Measurements from ENCODE around the gene WWC1. TPM values are rescaled to one million over a fixed set of nuclear protein-coding genes. Genes with fewer than 3 reads are reported as not detected.
"Not testable (repeated sequence)": the region's sequence is repeated elsewhere in the genome, so short reads cannot be mapped to it uniquely, and the experiment has no call there.

Gene WWC1
- total RNA-seq, 1 experiment from 2014 or later = not detected

DNA sequence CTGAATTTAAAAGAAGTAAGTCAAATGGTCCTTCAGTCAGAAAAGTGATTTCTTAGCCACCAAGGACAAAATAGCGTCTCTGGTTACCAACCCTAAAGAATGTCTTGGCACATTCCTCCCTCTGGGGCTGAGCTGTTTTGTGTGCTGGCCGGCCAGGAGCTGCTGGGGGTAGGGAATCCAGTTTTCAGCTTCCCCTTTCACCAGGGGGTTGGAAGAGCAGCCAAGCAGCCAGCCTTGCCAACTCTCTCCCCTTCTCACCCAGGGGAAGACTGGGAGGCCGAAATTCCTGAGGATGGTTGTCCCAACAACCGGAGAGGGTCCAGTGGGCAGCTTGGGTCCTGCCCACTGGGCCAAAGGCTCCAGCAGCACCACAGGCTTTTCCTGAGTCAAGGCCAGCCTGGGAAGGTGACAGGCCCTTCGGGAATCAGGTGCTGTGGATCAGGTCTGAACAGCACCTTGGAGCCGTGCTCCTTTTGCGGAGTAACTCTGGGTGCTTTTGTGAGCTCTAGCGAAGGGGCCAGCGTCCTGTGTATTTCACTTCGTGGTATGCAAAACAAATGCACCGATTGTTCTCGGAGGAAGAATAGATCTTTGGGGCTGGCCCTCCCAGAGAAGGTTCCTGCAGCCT is 4.2 kb downstream of the WWC1 start:
- Histone ChIP-seq H3K27me3 (no peaks in the 10 kb centered on the region), H3K36me3 (no peaks in the 10 kb centered on the region), H3K9me3 (replicated peaks) (no peaks in the 10 kb centered on the region), H3K4me3 (no peak overlapping the region), H3K27ac (no peak overlapping the region), H3K4me1 (no peaks in the 10 kb centered on the region)
- DNase-seq = no peak

DNA sequence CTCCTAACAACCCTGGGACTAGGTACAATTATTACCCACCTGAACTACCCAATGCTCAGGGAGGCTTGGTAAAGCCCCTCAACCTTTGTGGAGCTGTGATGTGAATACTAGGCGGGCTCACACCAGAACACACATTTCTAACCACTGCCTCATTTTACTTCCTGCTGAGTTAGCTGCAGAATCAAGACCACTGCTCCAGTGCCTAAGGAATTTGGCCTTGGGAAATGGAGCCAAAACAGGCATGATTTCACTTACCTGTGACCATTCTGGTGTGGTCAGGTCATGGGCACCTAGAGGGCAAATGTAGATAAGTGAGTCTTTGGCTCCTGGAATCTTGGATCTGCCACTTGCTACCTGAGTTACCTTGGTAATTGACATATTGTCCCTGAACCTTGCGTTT is 5.2 kb downstream of the WWC1 start:
- H3K4me3 ChIP-seq = no peak overlapping the region
- no peaks in the 10 kb centered on the region for H3K27me3 ChIP-seq
- no peaks in the 10 kb centered on the region for H3K9me3 ChIP-seq (replicated peaks)
- no peak overlapping the region for H3K27ac ChIP-seq
- H3K36me3 ChIP-seq = no peaks in the 10 kb centered on the region
- no peaks in the 10 kb centered on the region for H3K4me1 ChIP-seq
- no peak for DNase-seq

DNA sequence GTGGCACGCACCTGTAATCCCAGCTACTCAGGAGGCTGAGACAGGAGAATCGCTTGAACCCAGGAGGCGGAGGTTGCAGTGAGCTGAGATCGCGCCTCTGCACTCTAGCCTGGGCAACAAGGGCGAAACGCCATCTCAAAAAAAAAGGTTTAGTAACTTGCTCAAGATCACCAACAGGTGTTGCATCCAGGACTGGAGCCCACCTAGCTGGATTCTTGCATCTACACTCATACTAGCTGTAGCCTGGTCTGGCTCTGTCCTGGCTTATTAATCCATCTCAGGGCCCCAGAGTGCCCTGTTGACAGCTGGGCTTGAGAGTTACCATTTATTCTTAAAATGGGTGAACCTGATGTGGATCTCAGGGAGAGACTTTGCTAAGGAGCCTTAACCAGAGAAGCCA is 7.5 kb downstream of the WWC1 start:
- Histone ChIP-seq H3K9me3 (replicated peaks) (no peaks in the 10 kb centered on the region), H3K4me1 (no peaks in the 10 kb centered on the region), H3K27me3 (no peaks in the 10 kb centered on the region), H3K27ac (no peak overlapping the region), H3K4me3 (no peak overlapping the region), H3K36me3 (no peaks in the 10 kb centered on the region)
- DNase-seq = no peak

DNA sequence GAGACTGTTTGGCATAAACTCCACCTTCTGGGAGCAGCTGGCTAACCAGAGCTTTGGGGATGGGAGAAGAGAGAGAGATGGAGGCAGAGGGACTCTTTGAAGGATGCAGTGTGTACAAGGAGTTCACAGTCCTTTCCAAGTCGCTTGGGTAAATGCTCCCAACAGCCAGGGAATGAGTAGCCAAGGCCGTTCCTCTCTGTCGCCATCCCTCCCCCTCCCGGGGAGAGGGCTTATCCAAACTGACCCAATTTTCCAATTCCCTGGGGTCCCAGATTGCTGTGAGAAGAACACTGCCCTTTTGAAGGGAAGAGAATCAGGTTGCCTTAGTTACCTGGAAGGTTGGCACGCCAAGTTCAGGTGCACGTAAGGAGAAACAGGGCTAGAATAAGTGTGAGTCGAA is 7.9 kb downstream of the WWC1 start:
- no peaks in the 10 kb centered on the region for H3K4me1 ChIP-seq
- DNase-seq = no peak
- H3K27ac ChIP-seq = no peak overlapping the region
- H3K27me3 ChIP-seq = no peaks in the 10 kb centered on the region
- H3K36me3 ChIP-seq = no peaks in the 10 kb centered on the region
- H3K4me3 ChIP-seq = no peak overlapping the region
- H3K9me3 ChIP-seq (replicated peaks) = no peaks in the 10 kb centered on the region

DNA sequence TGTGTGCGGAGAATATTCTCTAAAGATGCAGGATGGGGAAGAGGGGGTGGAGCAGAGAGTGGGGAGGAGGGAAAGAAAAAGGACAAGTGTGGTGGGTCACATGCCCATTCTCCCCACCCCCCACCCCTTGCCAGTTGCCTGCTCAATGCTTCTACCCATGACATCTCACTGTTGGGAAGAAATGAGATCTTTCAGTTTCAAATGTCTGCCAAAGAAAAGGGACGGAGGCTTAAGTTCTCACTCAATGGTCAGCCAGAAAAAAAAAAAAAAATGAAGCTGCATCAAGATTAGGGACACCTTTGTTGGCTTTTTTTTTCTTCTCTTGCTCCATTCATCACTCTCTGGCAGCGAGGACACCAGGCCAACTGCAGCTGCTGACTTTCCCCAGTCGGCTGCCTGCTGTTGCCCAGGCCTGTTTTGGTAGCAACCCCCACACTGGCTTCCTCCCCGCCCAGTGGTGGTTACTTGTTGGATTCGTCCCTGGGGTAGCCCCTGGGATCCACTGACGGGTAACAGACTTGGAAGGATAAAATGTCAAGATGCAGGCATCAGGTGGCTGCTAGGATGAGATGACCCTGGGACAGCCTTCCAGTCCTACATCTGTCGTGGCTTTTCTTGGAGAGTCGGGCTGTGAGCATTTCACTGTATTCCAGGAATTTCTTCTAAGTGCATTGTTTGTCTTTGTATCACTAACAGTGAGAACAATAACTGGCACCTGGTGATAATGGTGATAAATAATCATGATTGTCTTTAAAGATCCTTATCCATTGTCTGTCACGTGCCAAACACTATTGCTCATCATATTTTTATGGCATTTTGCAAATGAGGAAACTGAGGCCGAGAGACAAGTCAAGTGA is 9.1 kb downstream of the WWC1 start:
- Histone ChIP-seq H3K36me3 (no peaks in the 10 kb centered on the region), H3K9me3 (replicated peaks) (no peaks in the 10 kb centered on the region), H3K27ac (no peak overlapping the region), H3K4me1 (no peaks in the 10 kb centered on the region), H3K4me3 (no peak overlapping the region), H3K27me3 (no peaks in the 10 kb centered on the region)
- no peak for DNase-seq

DNA sequence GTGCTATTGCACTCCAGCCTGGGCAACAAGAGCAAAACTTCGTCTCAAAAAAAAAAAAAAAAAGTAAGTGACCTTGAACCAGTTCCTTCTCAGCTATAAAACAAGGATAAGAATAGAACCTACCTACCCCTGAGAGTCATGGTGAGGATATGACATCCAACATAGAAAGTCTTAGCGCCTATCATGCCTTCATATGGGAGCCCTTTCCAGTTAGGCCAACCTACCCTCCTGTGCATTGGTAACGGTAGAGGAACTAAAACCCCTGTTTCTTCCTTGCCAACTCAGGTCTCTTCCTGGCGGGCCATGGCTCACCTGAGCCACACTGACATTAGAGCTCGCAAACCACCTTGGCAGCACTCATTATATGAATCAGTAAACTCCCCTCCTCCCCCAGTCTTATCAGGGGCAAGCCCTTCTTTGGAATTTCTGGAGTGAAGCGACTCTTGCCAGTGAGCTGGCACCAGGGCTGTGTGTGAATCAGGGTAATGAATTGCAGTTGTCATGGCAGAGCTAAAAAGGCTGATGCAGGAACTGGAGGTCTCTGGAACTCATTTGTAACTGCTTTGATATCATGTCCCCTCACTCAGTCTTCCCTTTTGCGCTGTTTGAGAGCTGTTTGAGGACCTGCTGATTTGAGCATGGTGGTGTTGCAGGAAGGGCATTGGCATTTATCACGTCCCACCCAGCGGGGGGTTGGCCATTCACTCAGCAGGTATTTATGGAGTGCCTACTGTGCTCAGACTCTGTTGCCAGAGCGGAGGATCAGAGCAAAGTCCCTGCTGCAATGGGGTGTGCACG is 10.3 kb downstream of the WWC1 start:
- Histone ChIP-seq H3K27me3 (no peaks in the 10 kb centered on the region), H3K4me1 (no peaks in the 10 kb centered on the region), H3K36me3 (no peaks in the 10 kb centered on the region), H3K4me3 (no peak overlapping the region), H3K9me3 (replicated peaks) (no peaks in the 10 kb centered on the region), H3K27ac (no peak overlapping the region)
- DNase-seq = no peak

DNA sequence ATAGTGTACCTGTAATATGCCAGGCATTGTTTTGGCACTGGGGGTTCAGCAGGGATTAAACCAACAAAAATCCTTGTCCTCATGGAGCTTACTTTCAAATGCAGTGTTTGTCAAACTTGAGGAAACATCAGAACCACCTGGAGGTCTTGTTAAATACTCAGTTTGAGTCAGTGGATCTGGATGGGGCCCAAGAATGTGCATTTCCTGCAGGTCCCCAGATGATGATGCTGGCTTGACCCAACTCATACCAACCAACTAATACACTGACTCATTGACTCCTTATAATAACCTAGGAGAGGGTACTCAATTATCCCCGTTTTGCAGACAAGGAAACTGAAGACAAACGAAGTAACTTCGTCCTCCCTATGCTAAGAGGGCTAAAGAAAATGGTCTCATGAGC is 11.3 kb downstream of the WWC1 start:
- no peaks in the 10 kb centered on the region; the same call in 1 of the 2 replicates for H3K27me3 ChIP-seq
- H3K4me3 ChIP-seq = no peak overlapping the region
- no peaks in the 10 kb centered on the region for H3K4me1 ChIP-seq
- no peaks in the 10 kb centered on the region for H3K36me3 ChIP-seq
- H3K9me3 ChIP-seq (replicated peaks) = no peaks in the 10 kb centered on the region
- H3K27ac ChIP-seq = no peak overlapping the region
- DNase-seq = no peak

DNA sequence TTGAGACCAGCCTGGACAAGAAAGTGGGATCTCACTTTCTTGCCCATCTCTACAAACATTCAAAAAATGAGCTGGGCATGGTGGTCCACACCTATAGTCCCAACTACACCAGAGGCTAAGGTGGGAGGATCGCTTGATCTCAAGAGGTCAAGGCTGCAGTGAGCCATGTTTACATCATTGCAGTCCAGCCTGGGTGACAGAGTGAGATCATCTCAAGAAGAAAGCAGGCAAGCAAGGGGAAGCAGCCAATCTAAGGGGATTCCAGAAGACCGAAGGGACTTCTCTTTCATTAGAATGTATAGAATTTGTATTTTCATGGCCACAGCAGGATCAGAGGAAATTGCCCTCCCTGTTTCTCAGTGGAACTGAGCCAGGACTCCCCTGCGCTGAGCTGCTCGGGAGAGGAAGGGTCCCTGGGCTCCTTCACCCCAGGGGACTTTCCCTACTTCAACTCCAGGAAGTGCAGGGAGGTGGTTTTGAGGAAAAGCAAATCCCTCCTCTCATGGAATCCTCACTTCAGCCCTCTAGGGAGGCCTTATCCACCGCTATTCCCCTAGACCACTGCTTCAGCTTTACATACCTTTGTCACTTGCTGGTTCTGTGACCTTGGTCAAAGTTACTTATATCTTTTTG is 12.1 kb downstream of the WWC1 start:
- H3K9me3 ChIP-seq (replicated peaks) = no peaks in the 10 kb centered on the region

DNA sequence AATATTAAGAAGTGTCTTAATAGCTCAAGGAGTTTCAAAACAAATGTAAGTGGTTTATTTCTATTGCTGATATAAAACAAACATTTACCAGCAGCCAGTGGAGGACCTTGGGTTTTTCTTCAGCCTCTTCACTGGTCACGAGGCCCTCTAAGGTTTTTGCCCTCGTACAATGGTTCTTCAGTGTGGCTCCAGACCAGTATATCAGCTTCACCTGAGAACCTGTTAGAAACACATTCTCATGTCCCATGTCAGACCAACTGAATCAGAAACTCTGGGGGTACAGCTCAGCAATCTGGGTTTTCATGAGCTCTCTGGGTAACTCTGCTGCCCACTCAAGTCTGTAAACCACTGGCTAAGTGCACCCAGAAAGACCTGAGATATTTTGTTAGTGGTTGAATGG is 12.9 kb downstream of the WWC1 start:
- Histone ChIP-seq H3K9me3 (replicated peaks) (no peaks in the 10 kb centered on the region), H3K27me3 (no peaks in the 10 kb centered on the region; the same call in 1 of the 2 replicates), H3K36me3 (no peaks in the 10 kb centered on the region), H3K4me1 (no peaks in the 10 kb centered on the region), H3K4me3 (no peak overlapping the region), H3K27ac (no peak overlapping the region)
- no peak for DNase-seq

More for the DNA sequence above, 12.1 kb downstream of the WWC1 start:
- Histone ChIP-seq H3K4me3 (no peak overlapping the region), H3K27ac (no peak overlapping the region), H3K4me1 (no peaks in the 10 kb centered on the region), H3K36me3 (no peaks in the 10 kb centered on the region), H3K27me3 (no peaks in the 10 kb centered on the region; the same call in 1 of the 2 replicates)
- DNase-seq = no peak

DNA sequence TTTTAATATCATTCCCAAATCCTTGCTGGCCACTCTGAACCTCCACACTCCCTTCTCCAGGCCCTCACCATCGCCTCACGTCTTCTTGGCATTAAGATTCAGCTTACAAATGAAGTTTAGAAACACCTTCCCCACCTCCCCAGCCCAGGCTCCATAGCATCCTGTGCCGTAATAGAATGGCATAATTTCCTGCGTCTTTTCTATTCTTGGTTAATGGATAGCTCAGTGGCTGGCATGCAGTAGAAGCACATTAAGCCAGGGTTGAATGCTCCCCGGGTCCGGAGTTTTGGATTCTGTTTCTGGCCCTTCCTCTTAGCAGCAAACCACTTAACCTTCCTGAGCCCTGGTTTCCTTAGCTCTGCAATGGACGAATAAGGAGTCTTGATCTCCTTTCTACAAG is 13.8 kb downstream of the WWC1 start:
- Histone ChIP-seq H3K9me3 (replicated peaks) (no peaks in the 10 kb centered on the region), H3K27ac (no peak overlapping the region), H3K36me3 (no peaks in the 10 kb centered on the region), H3K4me1 (no peaks in the 10 kb centered on the region), H3K27me3 (no peaks in the 10 kb centered on the region; the same call in 1 of the 2 replicates), H3K4me3 (no peak overlapping the region)
- DNase-seq = no peak

DNA sequence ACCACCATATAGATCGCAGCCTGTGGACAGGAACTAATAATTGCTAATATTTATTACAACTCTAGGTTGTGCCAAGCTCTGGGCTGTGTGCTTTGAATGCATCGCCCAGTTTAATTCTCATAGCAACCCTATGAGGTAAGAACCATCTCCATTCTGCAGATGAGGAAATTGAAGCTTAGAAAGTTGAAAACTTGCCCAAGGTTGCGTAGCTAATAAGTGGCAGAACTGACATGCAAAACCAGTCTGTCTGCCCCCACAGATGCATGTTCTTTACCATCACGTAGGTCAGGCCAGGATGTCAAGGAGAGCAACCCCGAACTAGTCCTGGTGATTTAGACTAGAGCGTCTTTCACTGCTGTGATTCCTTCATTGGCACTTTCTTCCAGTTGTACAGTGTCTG is 15.6 kb downstream of the WWC1 start:
- DNase-seq = no peak
- Histone ChIP-seq H3K27me3 (no peaks in the 10 kb centered on the region; the same call in 1 of the 2 replicates), H3K9me3 (replicated peaks) (no peaks in the 10 kb centered on the region), H3K36me3 (no peaks in the 10 kb centered on the region), H3K27ac (no peak overlapping the region), H3K4me1 (no peaks in the 10 kb centered on the region), H3K4me3 (no peak overlapping the region)

DNA sequence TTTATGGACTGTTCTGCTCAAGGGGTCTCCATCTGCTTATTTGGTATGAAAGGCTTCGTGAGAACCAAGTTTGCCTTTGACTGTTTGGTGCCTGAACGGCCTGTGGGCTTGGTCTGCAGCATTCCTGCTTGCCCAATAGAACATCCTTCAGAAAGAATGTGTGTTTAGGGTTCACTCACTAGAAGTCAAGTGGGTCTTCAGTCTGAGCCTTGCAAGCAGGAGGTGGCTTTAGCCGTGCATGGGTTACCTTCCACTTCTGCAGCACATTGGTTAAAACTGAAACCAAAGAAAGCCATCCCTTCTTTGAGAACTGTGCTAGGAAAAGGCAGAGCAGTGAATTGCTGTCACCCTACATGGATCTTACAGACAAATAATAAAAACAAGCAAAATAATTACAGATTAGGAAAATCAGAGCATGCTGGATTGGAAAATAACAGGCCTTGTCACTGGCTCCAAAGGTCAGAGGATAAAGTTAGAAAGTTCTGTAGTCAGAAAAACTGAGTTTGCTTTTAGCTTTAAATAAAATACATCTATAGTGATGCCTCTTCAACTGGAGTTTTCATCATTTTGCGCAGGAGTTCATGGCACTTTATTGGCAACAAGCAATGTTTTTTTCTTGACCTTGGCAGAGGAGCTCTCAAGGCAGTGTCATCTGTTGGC is 16.6 kb downstream of the WWC1 start:
- Histone ChIP-seq H3K4me1 (no peaks in the 10 kb centered on the region), H3K4me3 (no peak overlapping the region), H3K27ac (no peak overlapping the region), H3K36me3 (no peaks in the 10 kb centered on the region), H3K9me3 (replicated peaks) (no peaks in the 10 kb centered on the region), H3K27me3 (no peaks in the 10 kb centered on the region; the same call in 1 of the 2 replicates)
- DNase-seq = no peak

DNA sequence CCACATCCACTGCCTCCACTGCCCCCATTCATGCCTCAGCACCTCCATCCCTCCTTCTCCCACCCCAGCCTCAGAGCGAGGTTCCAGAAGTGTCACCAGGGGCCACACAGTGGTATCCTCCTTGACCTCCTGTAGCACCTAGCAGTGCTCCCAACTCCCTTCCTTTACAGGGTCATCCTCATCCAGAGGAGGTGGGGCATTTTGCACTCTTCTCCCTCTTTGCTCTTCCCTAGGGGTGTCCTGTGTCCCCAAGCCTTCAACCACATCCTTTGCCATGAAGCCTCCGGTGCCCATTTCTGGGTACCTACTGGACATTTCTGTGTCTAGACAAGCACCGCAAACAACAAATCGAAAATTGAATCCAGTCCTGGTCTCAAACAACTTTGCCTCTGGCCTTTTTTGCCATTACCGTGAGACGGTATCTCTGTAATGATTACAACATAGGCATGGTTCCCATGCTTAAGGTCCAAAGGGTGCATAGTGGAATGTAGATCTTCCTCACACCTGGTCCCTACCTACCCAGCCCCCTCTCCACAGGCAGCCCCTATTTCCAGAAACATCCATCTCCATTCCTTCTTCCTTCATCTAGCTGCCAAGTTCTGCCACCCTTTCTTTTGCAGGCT is 17.6 kb downstream of the WWC1 start:
- Histone ChIP-seq H3K4me1 (no peaks in the 10 kb centered on the region), H3K4me3 (no peak overlapping the region), H3K36me3 (no peaks in the 10 kb centered on the region), H3K27ac (no peak overlapping the region), H3K27me3 (no peaks in the 10 kb centered on the region; the same call in 1 of the 2 replicates), H3K9me3 (replicated peaks) (no peaks in the 10 kb centered on the region)
- DNase-seq = no peak

DNA sequence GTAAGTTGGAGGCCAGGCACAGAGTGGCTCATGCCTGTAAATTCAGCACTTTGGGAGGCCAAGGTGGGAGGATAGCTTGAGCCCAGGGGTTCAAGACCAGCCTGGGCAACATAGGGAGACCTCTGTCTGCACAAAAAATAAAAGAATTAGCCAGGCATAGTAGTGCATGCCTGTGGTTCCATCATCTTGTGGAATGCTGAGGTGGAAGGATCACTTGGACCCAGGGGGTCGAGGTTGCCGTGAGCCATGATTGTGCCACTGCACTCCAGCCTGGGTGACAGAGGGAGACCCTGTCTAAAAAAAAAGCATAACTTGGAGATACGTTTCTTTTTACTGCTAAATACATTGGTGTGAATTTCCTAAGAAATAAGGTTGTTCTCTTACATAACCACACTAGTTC is 19.1 kb downstream of the WWC1 start:
- not testable (repeated sequence) for H3K36me3 ChIP-seq; DNase-seq; H3K9me3 ChIP-seq (replicated peaks); H3K4me1 ChIP-seq; H3K27me3 ChIP-seq; H3K4me3 ChIP-seq; H3K27ac ChIP-seq

Measured in SJCRH30 (cell line).